Measurements from ENCODE around the gene ST3GAL2. TPM values are rescaled to one million over a fixed set of nuclear protein-coding genes. Genes with fewer than 3 reads are reported as not detected.

The ST3GAL2 gene
- polyA plus RNA-seq, 2 of the 4 experiments (the other 2 are of a cell fraction) = 11.1 to 16.3 TPM

DNA sequence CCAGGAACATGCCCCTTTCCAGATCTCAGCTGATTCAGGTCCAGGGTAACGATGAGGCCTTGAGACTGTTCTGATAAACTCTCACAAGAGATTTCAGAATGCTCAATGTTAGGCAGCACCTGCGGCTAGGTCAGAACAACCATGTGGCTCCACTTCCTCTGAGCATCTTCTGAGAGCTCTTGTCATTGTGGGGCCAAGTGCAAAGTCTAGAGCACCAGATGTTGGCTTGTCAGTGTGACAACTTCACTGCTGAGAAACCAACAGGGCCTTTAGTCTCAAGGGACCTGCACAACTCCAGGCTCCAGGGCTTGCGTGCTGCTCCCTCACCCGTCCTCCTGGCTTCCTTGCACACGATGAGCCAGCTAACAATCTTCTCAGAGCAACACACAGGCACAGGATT lies 44.5 kb upstream of the ST3GAL2 start:
- ChIA-PET CTCF (interaction anchor here (0.7 to 2.0 kb wide), 10 partner anchors 10 to 288 kb away, joined by 3 to 9 read pairs (median 4); no protein-coding TSS in a partner anchor), POLR2A (no interaction called here)
- no peak overlapping the region for H3K4me2 ChIP-seq
- TF ChIP-seq RARB (CRISPR knock-in tag; IDR thresholded peaks at IDR 0.05) = no peak
- TF ChIP-seq ESRRA (IDR thresholded peaks at IDR 0.05; ENCODE audit: borderline replicate concordance, low read length) = no peak
- TF ChIP-seq JUN (IDR thresholded peaks at IDR 0.05) = no peak
- H3K4me1 ChIP-seq = peaks cover 8% of the 10 kb centered on the region; the same call in 2 of the 3 replicates
- no peak for FAIRE-seq
- no peak for ATAC-seq
- no peak for DNase-seq (ENCODE audit: low read depth in 1 of 2, low spot score in 1 of 2)
- WGBS (ENCODE audit: missing lambda C conversion rate) = 96% methylated on average over 5 of the region's 5 CpGs
- no peak overlapping the region for H3K27ac ChIP-seq
- no peak overlapping the region for H3K4me3 ChIP-seq
- no peaks in the 10 kb centered on the region for H3K9me3 ChIP-seq

DNA sequence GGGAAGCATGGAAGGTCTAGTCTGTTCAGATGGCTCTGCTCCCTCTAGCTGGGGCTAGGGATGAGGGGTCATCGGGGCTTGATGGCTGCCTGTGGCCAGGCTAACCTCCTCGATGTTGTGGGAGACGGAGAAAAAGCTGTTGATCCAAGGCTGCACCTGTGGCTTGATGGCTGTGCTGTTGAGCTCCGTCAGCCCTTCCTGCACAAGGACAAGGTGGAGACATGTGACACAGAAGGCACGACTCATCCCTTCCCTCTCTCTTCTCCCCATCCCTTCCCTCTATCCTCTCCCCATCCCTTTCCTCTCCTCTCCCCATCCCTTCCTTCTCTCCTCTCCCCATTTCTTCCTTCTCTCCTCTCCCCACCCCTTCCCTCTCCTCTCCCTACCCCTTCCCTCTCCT lies 43.7 kb upstream of the ST3GAL2 start:
- TF ChIP-seq SMC3 (IDR thresholded peaks at IDR 0.05) = no peak
- TF ChIP-seq CHD2 (IDR thresholded peaks at IDR 0.05; ENCODE audit: low read length, partially characterized antibody) = no peak
- TF ChIP-seq MAZ (IDR thresholded peaks at IDR 0.05; ENCODE audit: borderline replicate concordance, low read depth, low read length) = no peak
- TF ChIP-seq, protein P1, sequence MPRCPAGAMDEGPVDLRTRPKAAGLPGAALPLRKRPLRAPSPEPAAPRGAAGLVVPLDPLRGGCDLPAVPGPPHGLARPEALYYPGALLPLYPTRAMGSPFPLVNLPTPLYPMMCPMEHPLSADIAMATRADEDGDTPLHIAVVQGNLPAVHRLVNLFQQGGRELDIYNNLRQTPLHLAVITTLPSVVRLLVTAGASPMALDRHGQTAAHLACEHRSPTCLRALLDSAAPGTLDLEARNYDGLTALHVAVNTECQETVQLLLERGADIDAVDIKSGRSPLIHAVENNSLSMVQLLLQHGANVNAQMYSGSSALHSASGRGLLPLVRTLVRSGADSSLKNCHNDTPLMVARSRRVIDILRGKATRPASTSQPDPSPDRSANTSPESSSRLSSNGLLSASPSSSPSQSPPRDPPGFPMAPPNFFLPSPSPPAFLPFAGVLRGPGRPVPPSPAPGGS (IDR thresholded peaks at IDR 0.05) = no peak
- TF ChIP-seq RNF2 (IDR thresholded peaks at IDR 0.05; ENCODE audit: borderline replicate concordance, low read depth) = no peak
- TF ChIP-seq, protein P2, sequence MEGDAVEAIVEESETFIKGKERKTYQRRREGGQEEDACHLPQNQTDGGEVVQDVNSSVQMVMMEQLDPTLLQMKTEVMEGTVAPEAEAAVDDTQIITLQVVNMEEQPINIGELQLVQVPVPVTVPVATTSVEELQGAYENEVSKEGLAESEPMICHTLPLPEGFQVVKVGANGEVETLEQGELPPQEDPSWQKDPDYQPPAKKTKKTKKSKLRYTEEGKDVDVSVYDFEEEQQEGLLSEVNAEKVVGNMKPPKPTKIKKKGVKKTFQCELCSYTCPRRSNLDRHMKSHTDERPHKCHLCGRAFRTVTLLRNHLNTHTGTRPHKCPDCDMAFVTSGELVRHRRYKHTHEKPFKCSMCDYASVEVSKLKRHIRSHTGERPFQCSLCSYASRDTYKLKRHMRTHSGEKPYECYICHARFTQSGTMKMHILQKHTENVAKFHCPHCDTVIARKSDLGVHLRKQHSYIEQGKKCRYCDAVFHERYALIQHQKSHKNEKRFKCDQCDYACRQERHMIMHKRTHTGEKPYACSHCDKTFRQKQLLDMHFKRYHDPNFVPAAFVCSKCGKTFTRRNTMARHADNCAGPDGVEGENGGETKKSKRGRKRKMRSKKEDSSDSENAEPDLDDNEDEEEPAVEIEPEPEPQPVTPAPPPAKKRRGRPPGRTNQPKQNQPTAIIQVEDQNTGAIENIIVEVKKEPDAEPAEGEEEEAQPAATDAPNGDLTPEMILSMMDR (IDR thresholded peaks at IDR 0.05) = no peak
- TF ChIP-seq, protein P3, sequence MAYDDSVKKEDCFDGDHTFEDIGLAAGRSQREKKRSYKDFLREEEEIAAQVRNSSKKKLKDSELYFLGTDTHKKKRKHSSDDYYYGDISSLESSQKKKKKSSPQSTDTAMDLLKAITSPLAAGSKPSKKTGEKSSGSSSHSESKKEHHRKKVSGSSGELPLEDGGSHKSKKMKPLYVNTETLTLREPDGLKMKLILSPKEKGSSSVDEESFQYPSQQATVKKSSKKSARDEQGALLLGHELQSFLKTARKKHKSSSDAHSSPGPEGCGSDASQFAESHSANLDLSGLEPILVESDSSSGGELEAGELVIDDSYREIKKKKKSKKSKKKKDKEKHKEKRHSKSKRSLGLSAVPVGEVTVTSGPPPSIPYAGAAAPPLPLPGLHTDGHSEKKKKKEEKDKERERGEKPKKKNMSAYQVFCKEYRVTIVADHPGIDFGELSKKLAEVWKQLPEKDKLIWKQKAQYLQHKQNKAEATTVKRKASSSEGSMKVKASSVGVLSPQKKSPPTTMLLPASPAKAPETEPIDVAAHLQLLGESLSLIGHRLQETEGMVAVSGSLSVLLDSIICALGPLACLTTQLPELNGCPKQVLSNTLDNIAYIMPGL (CRISPR knock-in tag; IDR thresholded peaks at IDR 0.05; ENCODE audit: borderline replicate concordance) = no peak
- TF ChIP-seq, protein P4, sequence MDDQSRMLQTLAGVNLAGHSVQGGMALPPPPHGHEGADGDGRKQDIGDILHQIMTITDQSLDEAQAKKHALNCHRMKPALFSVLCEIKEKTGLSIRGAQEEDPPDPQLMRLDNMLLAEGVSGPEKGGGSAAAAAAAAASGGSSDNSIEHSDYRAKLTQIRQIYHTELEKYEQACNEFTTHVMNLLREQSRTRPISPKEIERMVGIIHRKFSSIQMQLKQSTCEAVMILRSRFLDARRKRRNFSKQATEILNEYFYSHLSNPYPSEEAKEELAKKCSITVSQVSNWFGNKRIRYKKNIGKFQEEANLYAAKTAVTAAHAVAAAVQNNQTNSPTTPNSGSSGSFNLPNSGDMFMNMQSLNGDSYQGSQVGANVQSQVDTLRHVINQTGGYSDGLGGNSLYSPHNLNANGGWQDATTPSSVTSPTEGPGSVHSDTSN (IDR thresholded peaks at IDR 0.05) = no peak
- no peak for TF ChIP-seq KDM1A (IDR thresholded peaks at IDR 0.05; ENCODE audit: low read depth)
- no peak for TF ChIP-seq MYC (IDR thresholded peaks at IDR 0.05; ENCODE audit: borderline replicate concordance, low read length)
- TF ChIP-seq, protein P5, sequence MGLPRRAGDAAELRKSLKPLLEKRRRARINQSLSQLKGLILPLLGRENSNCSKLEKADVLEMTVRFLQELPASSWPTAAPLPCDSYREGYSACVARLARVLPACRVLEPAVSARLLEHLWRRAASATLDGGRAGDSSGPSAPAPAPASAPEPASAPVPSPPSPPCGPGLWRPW (IDR thresholded peaks at IDR 0.05) = no peak
- TF ChIP-seq TP53 (CRISPR knock-in tag; IDR thresholded peaks at IDR 0.05) = no peak
- no peak for TF ChIP-seq NPAS2 (CRISPR knock-in tag; IDR thresholded peaks at IDR 0.05; ENCODE audit: borderline replicate concordance)
- TF ChIP-seq FOXS1 (CRISPR knock-in tag; IDR thresholded peaks at IDR 0.05) = no peak
- TF ChIP-seq BHLHE40 (IDR thresholded peaks at IDR 0.05; ENCODE audit: low read depth, low read length) = no peak
- TF ChIP-seq ESRRA (IDR thresholded peaks at IDR 0.05; ENCODE audit: borderline replicate concordance, low read length) = no peak
- TF ChIP-seq ZNF302 (CRISPR knock-in tag; IDR thresholded peaks at IDR 0.05) = no peak
- no peak for TF ChIP-seq HOXB5 (CRISPR knock-in tag; IDR thresholded peaks at IDR 0.05)
- Histone ChIP-seq H3K4me3 (no peak overlapping the region), H3K4me1 (peaks cover 8% of the 10 kb centered on the region; the same call in 2 of the 3 replicates), H3K4me2 (no peak overlapping the region), H3K9me3 (no peaks in the 10 kb centered on the region), H3K27ac (peak overlapping the region in 1 of 2 experiments; percentile 63; a peak in 2 of 6 replicates)
- peak; percentile 38 to 57; a peak in 5 of 6 replicates for ATAC-seq
- ChIA-PET CTCF (interaction anchor here (1.2 to 2.0 kb wide), 3 partner anchors 11 to 102 kb away, joined by 3 to 6 read pairs (median 4); no protein-coding TSS in a partner anchor), POLR2A (no interaction called here)
- no peak for DNase-seq (ENCODE audit: low read depth in 1 of 2, low spot score in 1 of 2)
- WGBS (ENCODE audit: missing lambda C conversion rate) = 75% methylated on average over 5 of the region's 5 CpGs
- FAIRE-seq = no peak
